Cardiac fibroblast (primary cell): Measurements from ENCODE around the gene ANKS3.

Source experiments
- DNase-seq, 2 donors: peaks; one replicate each; pipeline versions ENCODE4 v3.0.0 to v3.0.0-alpha.2; 2010; ENCODE audit warnings: low read depth in 2 of 2
- H3K4me3 ChIP-seq, 2 donors: replicated peaks in 1 of 2; 1 replicate in 1 of 2; 2 replicates in 1 of 2; pipeline ENCODE4 v1.5.1; 2011; ENCODE audit warnings: low read depth in 2 of 2, low read length in 2 of 2, mild to moderate bottlenecking in 2 of 2, moderate library complexity in 1 of 2
- CTCF ChIP-seq: IDR thresholded peaks from one replicate; pipeline ENCODE4 v1.5.1; 2011; ENCODE audit warnings: low read depth, mild to moderate bottlenecking, low read length, inconsistent platforms

The ANKS3 gene

GRCh38 chr16:4681471-4682083, 52.5 kb downstream of the ANKS3 start:
- DNase-seq: no peak
- TF ChIP-seq CTCF: no peak
- H3K4me3 ChIP-seq: no peak overlapping the region

DNA sequence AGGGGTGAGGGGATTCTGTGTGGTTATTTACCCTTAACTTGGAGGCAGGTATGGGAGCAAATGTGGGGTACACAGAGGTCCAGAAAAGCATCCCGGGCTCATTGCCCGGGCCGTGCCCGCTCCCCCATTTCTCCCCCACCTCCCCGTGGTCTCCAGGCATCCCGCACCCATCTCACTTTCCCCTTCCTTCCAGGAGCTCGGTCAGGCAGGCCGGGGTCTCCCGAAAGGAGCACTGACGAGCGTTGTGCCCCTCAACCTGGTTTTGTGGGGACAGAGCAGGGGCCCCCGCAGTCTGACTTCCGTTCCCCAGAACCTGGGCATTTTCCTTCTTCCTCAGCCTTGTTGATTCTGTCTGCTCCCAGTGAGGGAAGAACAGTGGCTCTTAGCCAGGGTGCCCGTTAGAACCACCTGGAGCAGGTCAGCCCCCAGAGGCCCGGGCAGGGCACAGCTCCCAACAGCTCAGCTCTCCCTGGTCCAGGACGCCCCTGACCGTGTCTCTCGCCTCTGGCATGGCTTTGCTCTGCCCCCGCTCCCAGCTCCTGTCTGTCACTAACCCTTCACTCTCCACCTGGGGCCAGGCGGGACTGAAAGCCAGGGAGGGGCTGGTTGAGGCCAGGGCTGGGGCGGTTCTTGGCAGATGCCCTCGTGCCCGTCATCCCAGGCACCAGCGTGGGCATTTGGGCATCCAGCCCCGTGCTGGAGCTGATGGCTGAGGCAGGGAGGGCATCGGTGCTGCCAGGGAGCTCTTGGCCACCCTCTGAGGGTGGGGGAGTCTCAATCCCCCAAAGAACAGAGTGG, 53.2 kb downstream of the ANKS3 start:
- no peak for TF ChIP-seq CTCF
- no peak for DNase-seq
- H3K4me3 ChIP-seq: no peak overlapping the region

DNA sequence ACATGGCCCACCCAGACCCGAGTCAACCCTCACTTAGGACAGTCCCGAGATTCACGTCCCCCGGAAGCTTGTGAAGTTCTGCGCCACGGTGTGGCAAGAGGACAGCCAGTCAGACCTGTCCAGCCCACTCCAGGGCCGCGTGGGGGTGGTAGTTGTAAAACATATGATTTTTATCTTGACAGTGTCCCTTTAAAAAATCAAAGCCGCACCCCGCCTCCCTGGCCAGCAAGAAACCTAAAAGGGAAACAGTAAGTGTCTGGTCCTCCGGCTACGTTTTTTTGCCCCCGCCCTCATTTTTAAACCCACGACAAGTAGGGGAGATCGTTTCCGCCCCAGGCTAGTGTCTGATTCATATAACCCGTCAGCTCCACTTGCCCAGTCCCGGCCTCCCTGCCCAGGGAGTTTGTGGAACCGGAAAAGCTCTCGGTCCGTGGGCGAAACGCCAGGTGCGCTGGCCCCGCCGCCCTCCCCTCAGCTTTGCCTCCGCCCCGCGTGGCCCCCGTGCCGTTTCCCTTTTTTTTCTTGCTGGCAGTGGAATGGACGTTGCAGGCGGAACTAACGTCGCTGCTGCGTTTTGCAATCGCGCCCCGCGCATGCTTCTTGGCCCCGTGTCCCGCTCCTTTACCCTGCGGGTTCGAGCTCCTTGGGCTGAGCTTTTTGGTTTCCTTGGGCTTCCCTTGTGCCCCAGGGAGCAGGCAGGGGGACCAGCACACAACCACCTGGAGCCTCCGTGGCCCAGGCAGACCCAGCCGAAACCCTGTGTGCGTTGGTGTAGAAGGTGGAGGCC, 54.0 kb downstream of the ANKS3 start:
- no peak for TF ChIP-seq CTCF
- H3K4me3 ChIP-seq: no peak overlapping the region
- peak in 1 of 2 donors; percentile 23 for DNase-seq

DNA sequence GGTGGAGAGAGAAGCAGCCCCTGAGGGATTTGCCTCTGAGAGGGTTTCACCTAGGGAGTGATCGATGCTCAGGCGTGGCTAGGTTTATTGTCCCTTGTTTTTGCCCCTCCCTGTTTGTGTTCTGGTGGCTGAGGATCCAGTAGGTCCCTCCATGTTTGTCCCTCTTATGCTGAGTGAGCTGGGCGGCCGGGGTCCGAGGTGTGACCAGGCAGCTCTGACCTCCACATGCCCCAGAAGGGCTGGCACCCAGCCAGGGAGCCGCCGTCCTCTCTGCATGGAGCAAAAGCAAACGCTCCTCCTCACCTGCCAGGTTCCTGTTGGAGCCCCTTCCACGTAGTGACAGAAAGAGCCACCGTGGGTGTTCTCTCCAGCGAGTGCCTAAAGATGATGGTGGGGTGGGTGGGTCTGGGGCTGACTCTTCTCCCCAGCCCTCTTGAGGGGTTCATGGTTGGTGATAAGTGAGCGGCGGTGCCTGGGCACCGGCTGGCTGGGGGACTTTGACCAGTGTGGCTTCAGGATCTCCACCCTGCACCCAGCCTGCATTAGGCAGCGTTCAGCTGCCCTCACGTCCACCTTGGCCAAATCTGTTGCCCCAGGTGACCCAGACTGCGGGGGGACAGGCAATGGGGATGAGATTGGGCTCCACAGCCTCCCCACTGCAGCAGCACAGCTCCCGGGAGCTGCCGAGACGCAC, 54.8 kb downstream of the ANKS3 start:
- no peak for DNase-seq
- TF ChIP-seq CTCF: no peak
- no peak overlapping the region for H3K4me3 ChIP-seq

GRCh38 chr16:4678596-4678995, 55.5 kb downstream of the ANKS3 start:
- no peak for DNase-seq
- H3K4me3 ChIP-seq: no peak overlapping the region
- TF ChIP-seq CTCF: no peak

GRCh38 chr16:4677994-4678393, 56.1 kb downstream of the ANKS3 start:
- no peak for DNase-seq
- no peak for TF ChIP-seq CTCF
- no peak overlapping the region for H3K4me3 ChIP-seq
